K562 (cell line): ENCODE measurements around the gene MED13L. TPM values are rescaled to one million over a fixed set of nuclear protein-coding genes. Genes with fewer than 3 reads are reported as not detected.

Experiments
- ATAC-seq: fragments of 200-7000 bp; cut with Tn5 transposase; 3 replicates; pipeline ENCODE4 v1.9.1; 2020; ENCODE audit warnings: moderate library complexity
- BruUV-seq: library from RNA; stranded (reverse); fragments of 400-500 nt; replicated peaks from 2 replicates; lab custom pipeline; 2021; lab: Mats Ljungman, UMichigan
- CTCF ChIA-PET: fragments of 300-600 bp; formaldehyde crosslinking; extraction: SDS; loops from one replicate; lab custom pipeline; 2021; ENCODE audit warnings: low intra/inter-chr PET ratio; lab: Yijun Ruan, JAX
- POLR2A ChIA-PET: fragments of 300-600, 350-650 bp; sonication (Branson Sonifier 250); formaldehyde crosslinking; extraction: SDS; loops from one replicate; lab custom pipeline; 2021; ENCODE audit warnings: antibody characterized with exemption, inconsistent platforms; lab: Yijun Ruan, JAX
- DNase-seq, 4 experiments: peaks; one replicate each; pipeline versions ENCODE4 v3.0.0 to v3.0.0-alpha.2; 2011 to 2018; ENCODE audit warnings: low spot score in 3 of 4, mixed read lengths in 3 of 4; ENCODE audit errors: extremely low read depth in 1 of 4
- FAIRE-seq: peaks from 2 replicates; lab custom pipeline; 2011; peaks lifted over from hg19 to GRCh38; lab: Jason Lieb, UNC
- H2AFZ ChIP-seq: 2 replicates; pipeline ENCODE4 v1.6.0; 2011; ENCODE audit warnings: low read depth, low read length, control low read depth, inconsistent platforms
- H3K27ac ChIP-seq: fragments of 200-600 bp; 3 replicates; pipeline ENCODE4 v1.8.0; 2011; ENCODE audit warnings: low read depth, mild to moderate bottlenecking, control low read depth, inconsistent platforms, low read length, moderate library complexity, mixed read lengths; ENCODE audit errors: extremely low read depth
- H3K27me3 ChIP-seq, 2 experiments: fragments of 300-600 bp in 1 of 2; 2 replicates in 1 of 2; 3 replicates in 1 of 2; pipeline versions ENCODE4 v1.6.0 to v1.8.0; 2011; ENCODE audit warnings: inconsistent platforms in 2 of 2, low read length in 2 of 2, mild to moderate bottlenecking in 1 of 2, mixed read lengths in 1 of 2, moderate library complexity in 1 of 2; ENCODE audit not compliant: control insufficient read depth in 2 of 2, insufficient read depth in 2 of 2
- H3K36me3 ChIP-seq: fragments of 300-600 bp; 3 replicates; pipeline ENCODE4 v1.8.0; 2011; ENCODE audit warnings: mild to moderate bottlenecking, low read length, inconsistent platforms; ENCODE audit not compliant: control insufficient read depth, insufficient read depth
- H3K4me1 ChIP-seq, 2 experiments: fragments of 200-600 bp in 1 of 2; replicated peaks in 1 of 2; 2 replicates in 1 of 2; 3 replicates in 1 of 2; pipeline versions ENCODE4 v1.5.1 to v1.8.0; 2011; ENCODE audit warnings: inconsistent platforms in 2 of 2, low read length in 2 of 2, mild to moderate bottlenecking in 1 of 2, mixed read lengths in 1 of 2, moderate library complexity in 1 of 2; ENCODE audit not compliant: control insufficient read depth in 2 of 2, insufficient read depth in 2 of 2
- H3K4me2 ChIP-seq: 2 replicates; pipeline ENCODE4 v1.6.1; 2011; ENCODE audit warnings: low read length, control low read depth, inconsistent platforms, mixed read lengths; ENCODE audit not compliant: insufficient read depth
- H3K4me3 ChIP-seq: fragments of 200-600 bp; sonication (generic), shearing (Covaris generic); 2 replicates; pipeline ENCODE4 v1.5.1; 2016; ENCODE audit warnings: control low read depth, inconsistent platforms
- H3K79me2 ChIP-seq: fragments of 200-600 bp; 3 replicates; pipeline ENCODE4 v1.8.0; 2011; ENCODE audit warnings: low read length, inconsistent platforms; ENCODE audit not compliant: control insufficient read depth, insufficient read depth
- H3K9ac ChIP-seq, 2 experiments: 2 replicates each; pipeline versions ENCODE4 v1.6.0 to v1.6.1; 2011; ENCODE audit warnings: low read depth in 2 of 2, low read length in 2 of 2, control low read depth in 1 of 2, inconsistent platforms in 1 of 2, mild to moderate bottlenecking in 1 of 2, mixed read lengths in 1 of 2; ENCODE audit not compliant: insufficient read depth in 1 of 2
- H3K9me1 ChIP-seq: one replicate; pipeline ENCODE4 v1.6.0; 2011; ENCODE audit warnings: inconsistent platforms, mild to moderate bottlenecking, low read length, moderate library complexity; ENCODE audit not compliant: control insufficient read depth, insufficient read depth
- H3K9me3 ChIP-seq: replicated peaks from 2 replicates; pipeline ENCODE4 v1.5.1; 2011; ENCODE audit warnings: low read depth, low read length, inconsistent platforms; ENCODE audit not compliant: control insufficient read depth, insufficient read depth
- H4K20me1 ChIP-seq: replicated peaks from 2 replicates; pipeline ENCODE4 v1.6.1; 2011; ENCODE audit warnings: low read length, inconsistent platforms, mixed read lengths; ENCODE audit not compliant: control insufficient read depth, insufficient read depth
- POLR2G ChIP-seq: fragments of 200-400 bp; formaldehyde crosslinking; IDR thresholded peaks from 2 replicates; pipeline ENCODE4 v1.6.1; 2017; ENCODE audit warnings: low read depth, mild to moderate bottlenecking, antibody characterized with exemption, low read length, moderate library complexity
- SMAD4 ChIP-seq: fragments of 250-450 bp; sonication (Bioruptor Pico); conservative IDR thresholded peaks from 2 replicates; pipeline ENCODE4 v1.8.0; 2021; ENCODE audit warnings: inconsistent platforms, mild to moderate bottlenecking, moderate library complexity
- ZNF592 ChIP-seq: fragments of 450-650 bp; IDR thresholded peaks from 2 replicates; pipeline ENCODE4 v1.6.1; 2017; ENCODE audit warnings: antibody characterized with exemption, mild to moderate bottlenecking
- WGBS: fragments of 100-300 bp; shearing (Covaris generic); methylation state at CpG from one replicate; pipeline ENCODE4 v1.1.6; 2016; ENCODE audit warnings: low coverage, mixed read lengths; ENCODE audit not compliant: insufficient coverage; ENCODE audit errors: missing lambda C conversion rate; 5-methylcytosine and 5-hydroxymethylcytosine counted together
- in situ Hi-C: fragments of 300-500 bp; cut with MboI; formaldehyde crosslinking; loops from 4 replicates; pipeline ENCODE4 v1.15.0; 2018; ENCODE audit warnings: inconsistent platforms, mixed read lengths
- intact Hi-C: fragments of 100-400 bp; cut with micrococcal nuclease; formaldehyde crosslinking; loops from 2 replicates; pipeline ENCODE4 v1.14.2; 2022
- polyA plus RNA-seq, 8 experiments: library from polyadenylated mRNA; depleted of rRNA in 4 of 8; stranded (reverse) in 5 of 8; unstranded in 3 of 8; fragments of >200 nt; fragmentation: Nextera tagmentation in 2 of 8; fragmentation: Illumina TruSeq in 1 of 8; extraction: Ambion mirVana in 2 of 8; extraction: Trizol in 1 of 8; gene quantifications; 2 replicates each; pipeline versions ENCODE4 v1.2.1 to v1.2.3, GENCODE V29; 2011 to 2014; ENCODE audit warnings: inconsistent platforms in 1 of 8, missing spikeins in 1 of 8
- total RNA-seq, 7 experiments: library from RNA; depleted of rRNA in 6 of 7; stranded (reverse); fragments of >200 nt in 6 of 7; fragmentation: Illumina TruSeq in 2 of 7; extraction: Trizol in 2 of 7; gene quantifications; 2 replicates each; pipeline versions ENCODE4 v1.2.1 to v1.2.3, GENCODE V29; 2011 to 2021; ENCODE audit warnings: low replicate concordance in 1 of 7

Gene MED13L
- total and polyA plus RNA-seq, 9 of the 15 experiments (the other 6 are each of a cell fraction or from before 2014, with no cell fraction given), result 13.4 to 90.3 (median 36.9) TPM

- intact Hi-C loops, result no loop called here
- no peak overlapping the region for H3K9ac ChIP-seq
- no peak for ATAC-seq
- H3K4me2 ChIP-seq, result no peak overlapping the region
- TF ChIP-seq POLR2G (no peak), SMAD4 (CRISPR knock-in tag) (0 out of 2 replicates have a peak, but pooled peaks have one; percentile 19), ZNF592 (peak; percentile 16; the same call in 1 of the 2 replicates)
- H2AFZ ChIP-seq, result no peak overlapping the region
- H3K27ac ChIP-seq, result peak overlapping the region; percentile 55; the same call in 2 of the 3 replicates
- in situ Hi-C loops, result no loop called here
- POLR2A ChIA-PET, result interaction anchor here (0.5 to 1.6 kb wide), 8 partner anchors 8 to 598 kb away, joined by 3 read pairs; no protein-coding TSS in a partner anchor
- H3K4me1 ChIP-seq, result peaks cover 15 to 56% of the 10 kb centered on the region in 2 experiments
- H3K79me2 ChIP-seq, result peaks cover 100% of the 10 kb centered on the region
- H3K9me1 ChIP-seq, result no peaks in the 10 kb centered on the region
- H3K27me3 ChIP-seq, result no peaks in the 10 kb centered on the region
- no peaks in the 10 kb centered on the region for H3K9me3 ChIP-seq
- BruUV-seq, result no TSS peak
- H3K4me3 ChIP-seq, result no peak overlapping the region
- FAIRE-seq, result no peak
- no peak for DNase-seq
- CTCF ChIA-PET, result no interaction called here
- peaks cover 9% of the 10 kb centered on the region; the same call in 1 of the 2 replicates for H4K20me1 ChIP-seq
- H3K36me3 ChIP-seq, result no peaks in the 10 kb centered on the region
- 59% methylated on average over 3 of the region's 3 CpGs for WGBS
Measured at GRCh38 chr12:116162071-116162470, 115.4 kb downstream of the MED13L start.
